ENCODE measurements around the gene CA4. TPM values are rescaled to one million over a fixed set of nuclear protein-coding genes. Genes with fewer than 3 reads are reported as not detected.
A peak's percentile ranks its signal among the peaks of the same experiment; 100 is the strongest.

CA4 gene
- total RNA-seq, 1 donor from 2014 or later = not detected

DNA sequence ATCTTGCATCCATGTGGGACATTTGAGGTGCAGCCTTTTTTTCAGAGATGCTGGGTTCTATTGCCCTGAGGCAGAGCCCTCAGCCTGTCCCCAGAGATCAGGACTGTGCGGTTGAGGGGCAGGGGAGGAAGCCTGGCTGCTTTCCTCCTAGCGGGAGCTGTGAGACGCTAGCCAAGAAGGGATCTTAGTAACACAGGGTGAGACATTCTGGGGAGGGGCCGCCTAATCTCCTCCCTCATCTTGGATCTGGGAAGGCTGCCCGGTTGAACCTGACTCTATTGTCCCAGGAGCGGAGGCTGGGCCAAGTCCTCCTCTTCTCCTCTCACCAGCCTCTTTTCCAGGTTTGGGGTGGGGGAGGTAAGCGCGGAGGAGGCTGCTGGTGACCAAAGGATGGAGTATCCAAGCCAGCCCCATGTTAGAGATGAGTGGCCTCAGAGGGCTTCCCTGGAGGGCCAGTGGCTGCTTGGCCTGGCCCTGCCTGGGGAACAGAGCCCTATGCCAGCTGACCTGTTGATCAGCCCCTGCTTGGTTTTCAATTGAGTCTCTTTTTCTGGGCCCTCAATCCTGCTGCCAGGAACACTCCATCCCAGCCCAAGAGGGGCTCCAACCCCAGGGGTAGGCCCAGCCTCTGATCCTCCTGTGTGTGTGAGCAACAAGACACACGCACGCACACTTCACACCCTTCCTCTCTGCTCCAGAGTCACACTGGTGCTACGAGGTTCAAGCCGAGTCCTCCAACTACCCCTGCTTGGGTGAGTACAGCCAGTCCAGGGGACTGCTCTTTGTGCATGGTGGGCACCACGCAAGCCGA lies 5.0 kb downstream of the CA4 start:
- peak; percentile 62 for DNase-seq (ENCODE audit: low read depth)

- no peak for DNase-seq (ENCODE audit: low read depth)
Observed at GRCh38 chr17:60155427-60155814, 5.6 kb downstream of the CA4 start.

- DNase-seq (ENCODE audit: low read depth) = no peak
Observed at GRCh38 chr17:60155815-60156214, 6.0 kb downstream of the CA4 start.

DNA sequence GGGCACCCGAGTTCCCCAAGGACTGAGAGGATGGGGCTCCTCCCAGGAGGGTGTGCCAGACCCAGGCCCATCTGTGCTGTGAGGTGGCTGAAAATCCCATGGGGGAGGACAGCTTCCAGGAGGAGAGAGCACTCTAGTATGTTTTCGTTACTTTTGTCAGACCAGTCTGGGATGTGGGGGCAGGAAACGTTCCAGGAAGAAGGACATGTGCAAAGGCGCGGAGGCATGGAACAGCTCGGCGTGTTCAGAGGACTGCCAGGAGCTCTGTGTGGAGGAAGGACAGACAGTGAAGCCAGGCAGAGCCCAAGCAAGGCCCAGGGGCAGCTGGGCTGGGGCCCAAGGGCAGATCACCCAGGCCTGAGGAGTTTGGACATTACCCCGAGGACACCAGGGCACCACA lies 7.0 kb downstream of the CA4 start:
- no peak for DNase-seq (ENCODE audit: low read depth)

DNA sequence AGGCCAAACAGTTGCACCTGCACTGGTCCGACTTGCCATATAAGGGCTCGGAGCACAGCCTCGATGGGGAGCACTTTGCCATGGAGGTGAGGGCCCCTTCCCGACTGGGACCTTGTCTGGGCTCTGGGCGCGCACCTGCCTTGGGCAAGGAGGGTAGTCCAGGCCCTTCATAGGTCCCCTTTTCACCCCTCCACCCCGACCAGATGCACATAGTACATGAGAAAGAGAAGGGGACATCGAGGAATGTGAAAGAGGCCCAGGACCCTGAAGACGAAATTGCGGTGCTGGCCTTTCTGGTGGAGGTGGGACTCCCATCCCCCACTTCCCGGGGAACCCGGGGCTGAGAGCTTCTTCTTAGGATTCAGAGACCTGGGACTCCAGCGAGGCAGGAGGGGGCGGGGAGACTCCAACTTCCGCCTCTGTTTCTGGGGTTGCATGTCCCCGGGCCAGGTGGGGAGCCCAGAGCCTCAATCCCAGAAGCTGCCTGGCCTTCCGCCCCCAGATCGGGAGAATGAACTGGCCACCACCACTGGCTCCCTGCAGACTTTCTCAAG lies 7.8 kb downstream of the CA4 start:
- no peak for DNase-seq (ENCODE audit: low read depth)

DNA sequence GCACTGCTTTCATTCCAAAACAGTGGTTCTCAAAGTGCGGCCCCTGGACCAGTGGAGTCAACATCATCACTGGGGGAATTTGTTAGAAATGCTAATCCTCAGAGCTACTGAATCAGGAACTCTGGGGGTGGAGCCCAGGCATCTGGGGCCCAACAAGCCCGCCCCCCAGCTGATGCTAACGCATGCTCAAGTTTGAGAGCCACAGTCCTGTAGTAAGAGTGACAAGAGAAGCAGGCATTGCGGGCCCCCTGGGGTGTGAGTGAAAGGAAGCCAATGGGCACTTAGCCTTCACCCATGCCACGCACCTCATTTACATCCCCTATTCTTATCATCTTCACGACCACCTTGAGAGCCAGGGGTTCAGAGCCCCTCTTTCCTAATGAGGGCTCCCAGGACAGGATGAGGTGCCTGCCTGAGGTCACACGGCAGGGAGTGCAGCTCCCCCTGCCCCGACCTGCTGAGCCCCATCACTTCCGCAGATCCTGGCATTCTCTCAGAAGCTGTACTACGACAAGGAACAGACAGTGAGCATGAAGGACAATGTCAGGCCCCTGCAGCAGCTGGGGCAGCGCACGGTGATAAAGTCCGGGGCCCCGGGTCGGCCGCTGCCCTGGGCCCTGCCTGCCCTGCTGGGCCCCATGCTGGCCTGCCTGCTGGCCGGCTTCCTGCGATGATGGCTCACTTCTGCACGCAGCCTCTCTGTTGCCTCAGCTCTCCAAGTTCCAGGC lies 9.1 kb downstream of the CA4 start:
- DNase-seq (ENCODE audit: low read depth) = no peak

GRCh38 chr17:60159479-60159866 lies 9.7 kb downstream of the CA4 start:
- DNase-seq (ENCODE audit: low read depth) = no peak

- no peak for DNase-seq (ENCODE audit: low read depth)
Observed at GRCh38 chr17:60160829-60161501, 11.2 kb downstream of the CA4 start.

DNA sequence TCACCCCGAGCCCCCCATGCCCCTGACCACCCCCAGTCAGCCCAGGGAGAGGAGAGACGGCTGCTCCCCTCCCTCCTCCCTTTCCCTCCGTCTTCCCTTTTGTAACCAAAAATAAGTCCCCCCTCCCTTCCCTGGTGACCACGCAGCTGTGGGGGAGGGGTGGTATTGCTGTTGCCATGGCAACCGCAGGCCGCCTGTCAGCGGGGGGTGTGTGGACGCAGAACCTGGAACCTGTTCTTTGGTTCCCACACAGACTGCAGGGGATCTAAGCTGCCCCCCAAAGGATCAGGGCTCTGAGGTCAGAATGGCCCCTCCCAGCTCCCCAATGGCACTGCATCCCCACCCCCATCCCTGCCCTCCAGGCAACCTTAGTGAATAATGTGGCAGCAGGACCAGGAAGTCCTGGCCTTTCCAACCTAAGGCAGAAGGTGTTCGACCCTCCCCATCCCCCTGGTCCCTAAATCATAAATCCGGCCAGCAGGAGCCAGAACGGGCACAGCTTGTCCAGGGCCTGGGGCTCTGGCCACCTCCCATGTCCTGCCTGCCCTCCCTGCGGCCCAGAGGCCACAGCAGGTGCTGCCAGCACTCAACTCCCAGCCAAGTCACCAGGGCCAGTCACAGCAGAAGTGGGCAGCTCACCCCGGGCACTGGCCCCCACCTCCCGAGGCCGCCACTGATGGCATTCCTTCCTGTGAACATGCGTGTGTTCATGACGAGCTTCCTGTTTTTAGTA lies 12.0 kb downstream of the CA4 start:
- peak; percentile 59 for DNase-seq (ENCODE audit: low read depth)

GRCh38 chr17:60163108-60163784 lies 13.5 kb downstream of the CA4 start:
- no peak for DNase-seq (ENCODE audit: low read depth)

GRCh38 chr17:60164164-60164563 lies 14.4 kb downstream of the CA4 start:
- no peak for DNase-seq (ENCODE audit: low read depth)

DNA sequence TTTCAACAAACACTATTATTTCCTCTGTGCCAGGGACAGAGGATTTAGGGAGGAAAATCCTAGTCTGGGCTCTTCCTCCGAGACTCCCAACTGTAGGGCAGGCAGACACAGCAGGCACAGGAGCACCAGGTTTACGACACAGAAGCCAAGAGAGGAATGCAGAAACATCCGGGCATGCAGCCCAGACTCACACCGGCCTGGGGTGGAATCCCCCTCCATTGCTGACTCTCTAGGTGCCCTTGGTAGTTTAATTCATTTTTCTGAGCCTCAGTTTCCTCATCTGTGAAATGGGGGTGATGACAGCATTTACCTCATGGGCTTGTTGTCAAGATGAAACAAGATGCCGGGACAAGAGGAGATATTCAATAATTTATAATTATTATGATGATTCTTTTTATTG lies 14.9 kb downstream of the CA4 start:
- DNase-seq (ENCODE audit: low read depth) = no peak

DNA sequence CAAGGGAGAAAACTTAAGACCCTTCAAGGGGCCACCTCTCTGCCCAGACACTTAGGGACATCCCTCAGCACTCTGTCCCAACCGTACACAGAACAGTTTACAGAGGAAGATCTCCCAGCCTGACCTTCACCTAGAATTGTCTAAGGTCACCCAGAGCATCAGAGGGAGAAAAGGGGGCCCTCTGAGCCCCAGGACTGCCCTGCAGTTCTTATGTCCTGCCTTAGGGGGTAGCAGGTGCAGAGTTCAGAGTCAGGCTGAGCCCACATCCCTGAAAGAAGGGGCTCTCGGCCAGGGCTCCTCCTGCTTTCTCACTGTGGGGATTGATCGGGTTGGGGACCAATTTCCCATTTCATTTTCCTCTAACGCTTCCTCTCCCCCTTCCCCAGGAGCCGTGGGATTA lies 15.4 kb downstream of the CA4 start:
- no peak for DNase-seq (ENCODE audit: low read depth)

DNA sequence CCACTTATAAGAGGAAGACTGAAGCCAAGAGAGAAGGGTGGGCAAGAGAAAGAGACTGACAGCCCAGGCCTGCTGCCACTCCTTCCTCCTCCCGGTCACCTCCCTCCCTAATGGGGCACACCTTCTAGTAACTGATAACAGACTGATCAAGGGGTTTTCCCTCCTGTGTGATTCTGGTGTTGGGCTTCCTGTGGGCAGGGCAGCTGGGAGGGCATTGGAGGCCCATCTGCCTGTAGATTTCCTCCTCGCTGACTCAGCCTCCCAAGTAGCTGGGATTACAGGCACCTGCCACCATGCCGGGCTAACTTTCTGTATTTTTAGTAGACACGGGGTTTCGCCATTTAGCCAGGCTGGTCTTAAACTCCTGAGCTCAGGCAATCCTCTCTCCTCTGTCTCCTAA lies 16.2 kb downstream of the CA4 start:
- peak; percentile 79 for DNase-seq (ENCODE audit: low read depth)

- DNase-seq (ENCODE audit: low read depth) = peak; percentile 66
Observed at GRCh38 chr17:60167065-60167741, 17.4 kb downstream of the CA4 start.

GRCh38 chr17:60168654-60169053 lies 18.9 kb downstream of the CA4 start:
- DNase-seq (ENCODE audit: low read depth) = no peak

GRCh38 chr17:60169921-60170817 lies 20.4 kb downstream of the CA4 start:
- peak; percentile 65 for DNase-seq (ENCODE audit: low read depth)

DNA sequence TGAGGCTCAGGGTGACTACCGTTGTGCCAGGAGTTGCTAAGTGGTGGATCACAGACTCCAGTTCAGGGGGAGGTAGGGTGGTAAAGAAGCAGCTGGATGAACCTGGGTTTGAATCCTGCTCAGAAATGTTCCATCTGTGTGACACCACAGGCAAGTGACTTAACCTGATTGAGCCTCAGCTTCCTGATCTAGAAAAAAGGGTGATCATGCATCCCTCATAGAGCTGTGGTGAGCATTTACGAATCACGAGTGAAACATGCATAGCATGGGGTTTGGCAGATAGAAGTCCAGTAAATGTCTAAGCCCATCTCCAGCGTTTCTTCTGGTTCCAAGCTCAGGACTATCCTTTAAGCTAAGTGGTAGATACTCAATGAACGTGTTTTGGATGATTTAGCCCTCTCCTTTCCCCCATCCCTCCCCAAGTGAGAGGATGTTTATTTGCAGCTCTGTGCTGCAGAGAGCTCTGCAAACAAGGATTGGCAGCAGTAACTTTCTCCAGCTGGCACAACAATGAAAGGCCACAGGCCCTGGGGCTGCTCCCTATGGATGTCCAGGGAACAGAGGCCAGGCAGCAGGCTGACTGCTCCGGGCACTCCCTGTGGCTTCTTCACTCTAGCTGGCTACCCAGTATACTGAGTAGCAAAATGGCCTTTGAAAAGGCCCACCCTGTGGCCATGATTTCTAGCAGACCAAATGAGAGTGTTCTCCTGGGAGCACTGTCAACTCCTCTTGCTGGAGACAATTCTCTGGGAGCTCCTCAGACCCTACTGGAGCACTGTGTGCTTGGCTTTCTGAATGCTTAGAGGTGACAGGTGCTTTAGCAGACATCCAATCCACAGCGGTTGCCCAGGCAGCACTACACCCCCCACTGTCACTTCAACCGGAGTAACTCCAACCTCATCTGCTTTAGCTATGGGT lies 21.3 kb downstream of the CA4 start:
- DNase-seq (ENCODE audit: low read depth) = no peak
